Loucy (cell line): Measurements from ENCODE around the gene PDK1.

Experiments used
- H2AFZ ChIP-seq: fragments of 200-600 bp; sonication (generic); 2 replicates; pipeline ENCODE4 v1.6.0; 2016; ENCODE audit warnings: antibody characterized with exemption, mild to moderate bottlenecking, low read length, moderate library complexity
- H3F3A ChIP-seq: fragments of 200-600 bp; 2 replicates; pipeline ENCODE4 v1.6.0; 2016; ENCODE audit warnings: antibody characterized with exemption, low read depth, mild to moderate bottlenecking
- H3K27me3 ChIP-seq: fragments of 200-600 bp; sonication (generic); 2 replicates; pipeline ENCODE4 v1.6.1; 2014; ENCODE audit warnings: low read length, mild to moderate bottlenecking; ENCODE audit not compliant: insufficient read depth, poor library complexity, severe bottlenecking
- H3K36me3 ChIP-seq: fragments of 200-600 bp; sonication (generic); 2 replicates; pipeline ENCODE4 v1.6.1; 2016; ENCODE audit warnings: low read length; ENCODE audit not compliant: insufficient read depth
- H3K4me1 ChIP-seq: fragments of 200-600 bp; sonication (generic); 2 replicates; pipeline ENCODE4 v1.5.1; 2014; ENCODE audit warnings: low read length, mild to moderate bottlenecking; ENCODE audit not compliant: insufficient read depth, poor library complexity, severe bottlenecking
- H3K4me2 ChIP-seq: fragments of 200-600 bp; sonication (generic); 2 replicates; pipeline ENCODE4 v1.6.0; 2014; ENCODE audit warnings: antibody characterized with exemption, low read length, low read depth, mild to moderate bottlenecking; ENCODE audit not compliant: poor library complexity, severe bottlenecking
- H3K4me3 ChIP-seq: fragments of 200-600 bp; sonication (generic); 2 replicates; pipeline ENCODE4 v1.5.1; 2014; ENCODE audit warnings: low read length, mild to moderate bottlenecking, mixed read lengths; ENCODE audit not compliant: poor library complexity, severe bottlenecking
- H3K79me2 ChIP-seq: fragments of 200-600 bp; sonication (generic); 2 replicates; pipeline ENCODE4 v1.6.1; 2014; ENCODE audit warnings: low read length; ENCODE audit not compliant: insufficient read depth
- H3K9ac ChIP-seq: fragments of 200-600 bp; sonication (generic); 2 replicates; pipeline ENCODE4 v1.6.0; 2014; ENCODE audit warnings: mild to moderate bottlenecking, low read depth, low read length, moderate library complexity; ENCODE audit not compliant: poor library complexity, severe bottlenecking
- H3K9me2 ChIP-seq: fragments of 200-600 bp; sonication (generic); replicated peaks from 2 replicates; pipeline ENCODE4 v1.6.1; 2016; ENCODE audit warnings: low read depth, low read length, mixed read lengths
- H3K9me3 ChIP-seq: fragments of 200-600 bp; sonication (generic); 2 replicates; pipeline ENCODE4 v1.6.1; 2014; ENCODE audit warnings: mild to moderate bottlenecking, antibody characterized with exemption, low read length, low read depth; ENCODE audit not compliant: insufficient read depth
- H4K20me1 ChIP-seq: fragments of 200-600 bp; sonication (generic); 2 replicates; pipeline ENCODE4 v1.6.0; 2014; ENCODE audit warnings: antibody characterized with exemption, low read length, mild to moderate bottlenecking; ENCODE audit not compliant: insufficient read depth, poor library complexity, severe bottlenecking
- EZH2phosphoT487 ChIP-seq: fragments of 200-600 bp; IDR thresholded peaks from 2 replicates; pipeline ENCODE4 v1.6.1; 2018; ENCODE audit warnings: antibody characterized with exemption, mild to moderate bottlenecking, moderate library complexity, borderline replicate concordance
- TF ChIP-seq, protein P1 (sequence below): fragments of 200-600 bp; sonication (generic); conservative IDR thresholded peaks from 2 replicates; pipeline ENCODE4 v1.5.1; 2014; ENCODE audit warnings: mild to moderate bottlenecking, antibody characterized with exemption, low read length

Gene PDK1

DNA sequence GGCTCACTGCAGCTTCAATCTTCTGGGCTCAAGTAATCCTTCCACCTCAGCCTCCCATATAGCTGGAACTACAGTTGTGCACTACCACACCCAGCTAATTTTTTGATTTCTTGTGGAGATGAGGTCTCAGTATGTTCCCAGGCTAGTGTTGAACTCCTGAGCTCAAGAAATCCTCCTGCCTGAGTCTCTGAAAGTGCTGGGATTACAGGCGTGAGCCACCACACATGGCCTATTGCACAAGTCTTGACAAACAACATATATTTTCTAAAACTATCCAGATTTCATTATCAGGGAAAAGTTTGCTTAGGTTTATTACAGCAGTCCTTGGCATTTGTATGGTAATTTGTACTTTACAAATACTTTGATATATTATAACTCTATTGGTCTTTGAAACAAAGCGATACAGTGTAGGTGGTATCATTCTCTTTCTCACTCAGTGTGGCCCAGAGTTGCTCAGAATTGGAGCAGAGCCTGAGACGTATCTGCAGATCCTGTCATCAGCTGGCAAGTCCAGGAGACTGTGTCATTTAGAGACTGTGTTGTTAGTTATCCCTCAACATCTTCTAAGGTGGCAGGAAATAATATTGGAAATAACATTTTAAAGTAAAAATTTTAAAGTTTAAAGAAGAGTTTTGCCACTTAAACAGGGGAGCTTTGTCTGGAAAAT is 41.4 kb downstream of the PDK1 start:
- TF ChIP-seq EZH2phosphoT487: no peak
- TF ChIP-seq, protein P1, sequence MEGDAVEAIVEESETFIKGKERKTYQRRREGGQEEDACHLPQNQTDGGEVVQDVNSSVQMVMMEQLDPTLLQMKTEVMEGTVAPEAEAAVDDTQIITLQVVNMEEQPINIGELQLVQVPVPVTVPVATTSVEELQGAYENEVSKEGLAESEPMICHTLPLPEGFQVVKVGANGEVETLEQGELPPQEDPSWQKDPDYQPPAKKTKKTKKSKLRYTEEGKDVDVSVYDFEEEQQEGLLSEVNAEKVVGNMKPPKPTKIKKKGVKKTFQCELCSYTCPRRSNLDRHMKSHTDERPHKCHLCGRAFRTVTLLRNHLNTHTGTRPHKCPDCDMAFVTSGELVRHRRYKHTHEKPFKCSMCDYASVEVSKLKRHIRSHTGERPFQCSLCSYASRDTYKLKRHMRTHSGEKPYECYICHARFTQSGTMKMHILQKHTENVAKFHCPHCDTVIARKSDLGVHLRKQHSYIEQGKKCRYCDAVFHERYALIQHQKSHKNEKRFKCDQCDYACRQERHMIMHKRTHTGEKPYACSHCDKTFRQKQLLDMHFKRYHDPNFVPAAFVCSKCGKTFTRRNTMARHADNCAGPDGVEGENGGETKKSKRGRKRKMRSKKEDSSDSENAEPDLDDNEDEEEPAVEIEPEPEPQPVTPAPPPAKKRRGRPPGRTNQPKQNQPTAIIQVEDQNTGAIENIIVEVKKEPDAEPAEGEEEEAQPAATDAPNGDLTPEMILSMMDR: no peak
- Histone ChIP-seq H3K4me1 (no peaks in the 10 kb centered on the region), H2AFZ (no peak overlapping the region), H3K9ac (no peak overlapping the region), H3K79me2 (no peaks in the 10 kb centered on the region), H3K36me3 (peaks cover 31% of the 10 kb centered on the region; the same call in 1 of the 2 replicates), H3K4me3 (no peak overlapping the region), H4K20me1 (no peaks in the 10 kb centered on the region), H3K4me2 (no peak overlapping the region), H3F3A (no peaks in the 10 kb centered on the region), H3K27me3 (peaks cover 12% of the 10 kb centered on the region), H3K9me2 (no peaks in the 10 kb centered on the region), H3K9me3 (no peaks in the 10 kb centered on the region)

DNA sequence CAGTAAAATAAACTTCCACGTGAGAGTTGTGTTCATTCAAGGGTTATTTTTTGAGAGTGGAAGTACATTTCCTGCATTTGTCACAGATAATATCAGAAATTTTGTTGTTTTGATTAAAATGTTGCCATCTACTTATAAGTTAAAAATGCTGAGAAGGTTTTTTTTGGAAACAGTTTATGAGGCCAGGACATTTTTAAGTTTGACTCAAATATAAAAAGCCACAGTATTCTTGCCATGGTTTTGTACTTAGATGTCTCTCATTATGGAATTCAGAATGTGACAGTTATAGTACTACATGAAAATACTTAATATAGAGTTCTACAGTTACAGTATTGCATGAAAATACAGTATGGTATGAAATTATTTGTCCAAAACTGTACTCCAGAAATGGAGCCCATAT is 44.1 kb downstream of the PDK1 start:
- H3K27me3 ChIP-seq: peaks cover 12% of the 10 kb centered on the region
- H3K4me1 ChIP-seq: no peaks in the 10 kb centered on the region
- H3K36me3 ChIP-seq: peaks cover 20% of the 10 kb centered on the region; the same call in 1 of the 2 replicates
- H3F3A ChIP-seq: no peaks in the 10 kb centered on the region
- no peaks in the 10 kb centered on the region for H4K20me1 ChIP-seq
- no peaks in the 10 kb centered on the region for H3K9me2 ChIP-seq
- no peaks in the 10 kb centered on the region for H3K79me2 ChIP-seq
- H3K4me3 ChIP-seq: no peak overlapping the region
- no peak overlapping the region for H2AFZ ChIP-seq
- H3K9me3 ChIP-seq: no peaks in the 10 kb centered on the region
- no peak overlapping the region for H3K9ac ChIP-seq
- H3K4me2 ChIP-seq: no peak overlapping the region
- TF ChIP-seq EZH2phosphoT487: no peak
- TF ChIP-seq, protein P1: no peak

DNA sequence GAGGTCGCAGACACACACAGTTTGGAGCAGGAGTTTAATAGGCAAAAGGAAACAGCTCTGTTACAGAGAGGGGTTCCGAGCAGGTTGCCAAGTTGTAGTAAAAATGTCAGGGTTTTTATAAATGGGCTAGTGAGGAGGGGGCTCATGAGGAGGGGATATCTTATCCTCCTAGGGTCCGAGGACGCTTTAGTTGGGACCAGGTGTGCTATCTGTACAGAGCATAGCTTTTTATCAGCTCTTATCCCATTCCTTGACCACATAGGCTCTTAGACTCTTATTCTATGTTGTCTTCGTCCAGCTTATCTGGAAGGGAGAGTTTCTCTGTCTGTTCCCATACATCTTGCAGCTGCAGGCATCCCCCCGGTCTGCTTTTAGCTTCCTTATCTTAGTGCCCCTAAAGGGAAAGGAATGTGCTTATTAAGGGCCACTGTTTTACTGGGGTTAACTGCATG is 44.7 kb downstream of the PDK1 start:
- no peaks in the 10 kb centered on the region for H3K9me2 ChIP-seq
- no peaks in the 10 kb centered on the region for H4K20me1 ChIP-seq
- no peak overlapping the region for H3K9ac ChIP-seq
- no peak overlapping the region for H3K4me2 ChIP-seq
- H3F3A ChIP-seq: no peaks in the 10 kb centered on the region
- peaks cover 12% of the 10 kb centered on the region for H3K27me3 ChIP-seq
- no peak overlapping the region for H2AFZ ChIP-seq
- H3K9me3 ChIP-seq: no peaks in the 10 kb centered on the region
- H3K4me1 ChIP-seq: no peaks in the 10 kb centered on the region
- no peak for TF ChIP-seq EZH2phosphoT487
- TF ChIP-seq, protein P1: no peak
- no peaks in the 10 kb centered on the region for H3K79me2 ChIP-seq
- peaks cover 20% of the 10 kb centered on the region; the same call in 1 of the 2 replicates for H3K36me3 ChIP-seq
- H3K4me3 ChIP-seq: no peak overlapping the region
